GM12865 (cell line): ENCODE measurements around the gene SLC25A51.

ENCODE experiments used
- DNase-seq: peaks from one replicate; pipeline ENCODE4 v3.0.0; 2010; ENCODE audit warnings: low read depth
- H3K4me3 ChIP-seq: 2 replicates; pipeline ENCODE4 v1.5.1; 2011; ENCODE audit warnings: mild to moderate bottlenecking, low read depth, low read length, control low read depth
- CTCF ChIP-seq: IDR thresholded peaks from 2 replicates; pipeline ENCODE4 v1.5.1; 2011; ENCODE audit warnings: low read length, control low read depth, low read depth, inconsistent platforms; ENCODE audit not compliant: insufficient read depth; ENCODE audit errors: missing control alignments

Gene SLC25A51

GRCh38 chr9:37937366-37937765 lies 33.4 kb upstream of the SLC25A51 start:
- TF ChIP-seq CTCF, result no peak
- H3K4me3 ChIP-seq, result no peak overlapping the region

GRCh38 chr9:37936965-37937364 lies 33.0 kb upstream of the SLC25A51 start:
- TF ChIP-seq CTCF, result no peak
- DNase-seq, result no peak
- H3K4me3 ChIP-seq, result no peak overlapping the region

More at GRCh38 chr9:37937366-37937765, 33.4 kb upstream of the SLC25A51 start:
- DNase-seq, result no peak

- DNase-seq, result no peak
- H3K4me3 ChIP-seq, result no peak overlapping the region
- TF ChIP-seq CTCF, result no peak
Observed at GRCh38 chr9:37936376-37936775, 32.4 kb upstream of the SLC25A51 start.

- DNase-seq, result no peak
- H3K4me3 ChIP-seq, result no peak overlapping the region
- TF ChIP-seq CTCF, result no peak
Observed at GRCh38 chr9:37935096-37935495, 31.2 kb upstream of the SLC25A51 start.

GRCh38 chr9:37931592-37931991 lies 27.7 kb upstream of the SLC25A51 start:
- DNase-seq, result no peak
- no peak overlapping the region for H3K4me3 ChIP-seq
- no peak for TF ChIP-seq CTCF

GRCh38 chr9:37929441-37929895 lies 25.5 kb upstream of the SLC25A51 start:
- no peak for DNase-seq
- TF ChIP-seq CTCF, result no peak
- H3K4me3 ChIP-seq, result no peak overlapping the region

GRCh38 chr9:37928552-37929430 lies 24.9 kb upstream of the SLC25A51 start:
- DNase-seq, result no peak
- no peak for TF ChIP-seq CTCF
- H3K4me3 ChIP-seq, result no peak overlapping the region
